ENCODE results near the gene IGFL4.

IGFL4 gene

GRCh38 chr19:46043519-46043918 is 2.7 kb upstream of the IGFL4 start:
- H4K20me1 ChIP-seq (ENCODE audit: insufficient read depth, low read length), result no peaks in the 10 kb centered on the region
- H3K4me1 ChIP-seq (ENCODE audit: insufficient read depth, low read length), result no peaks in the 10 kb centered on the region
- DNase-seq (no peak), ATAC-seq (ENCODE audit: insufficient read depth, low read depth) (no peak)
- H2AFZ ChIP-seq (ENCODE audit: low read depth, low read length), result no peak overlapping the region
- no peak for TF ChIP-seq EZH2 (IDR thresholded peaks at IDR 0.05; ENCODE audit: borderline replicate concordance, low read depth, low read length, severe bottlenecking)
- no peak for TF ChIP-seq CTCF (IDR thresholded peaks at IDR 0.05; ENCODE audit: borderline replicate concordance, extremely low read depth, low read length, poor library complexity, severe bottlenecking)
- peaks cover 12% of the 10 kb centered on the region for H3K27me3 ChIP-seq (ENCODE audit: insufficient read depth, low read length, poor library complexity)
- no peaks in the 10 kb centered on the region for H3K9me3 ChIP-seq (ENCODE audit: insufficient read depth, low read length, severe bottlenecking)
- no peaks in the 10 kb centered on the region for H3K36me3 ChIP-seq (ENCODE audit: insufficient read depth, low read length)
- no peak overlapping the region for H3K4me3 ChIP-seq (ENCODE audit: low read depth in 1 of 2, low read length in 2 of 2)
- no peaks in the 10 kb centered on the region for H3K79me2 ChIP-seq (ENCODE audit: insufficient read depth, low read length)
- no peak overlapping the region for H3K4me2 ChIP-seq (ENCODE audit: insufficient read depth, low read length)
- H3K9ac ChIP-seq (ENCODE audit: low read depth, low read length), result no peak overlapping the region
- H3K27ac ChIP-seq (ENCODE audit: low read length), result no peak overlapping the region

GRCh38 chr19:46042252-46042883 is 1.6 kb upstream of the IGFL4 start:
- no peak for DNase-seq
- H3K36me3 ChIP-seq (ENCODE audit: insufficient read depth, low read length), result no peaks in the 10 kb centered on the region
- no peak overlapping the region for H3K9ac ChIP-seq (ENCODE audit: low read depth, low read length)
- peaks cover 12% of the 10 kb centered on the region for H3K27me3 ChIP-seq (ENCODE audit: insufficient read depth, low read length, poor library complexity)
- ATAC-seq (ENCODE audit: insufficient read depth, low read depth), result no peak
- H3K4me3 ChIP-seq (ENCODE audit: low read depth in 1 of 2, low read length in 2 of 2), result no peak overlapping the region
- no peak overlapping the region for H2AFZ ChIP-seq (ENCODE audit: low read depth, low read length)
- no peaks in the 10 kb centered on the region for H3K79me2 ChIP-seq (ENCODE audit: insufficient read depth, low read length)
- H3K27ac ChIP-seq (ENCODE audit: low read length), result no peak overlapping the region
- no peaks in the 10 kb centered on the region for H3K4me1 ChIP-seq (ENCODE audit: insufficient read depth, low read length)
- H3K4me2 ChIP-seq (ENCODE audit: insufficient read depth, low read length), result no peak overlapping the region
- H3K9me3 ChIP-seq (ENCODE audit: insufficient read depth, low read length, severe bottlenecking), result no peaks in the 10 kb centered on the region
- TF ChIP-seq CTCF (IDR thresholded peaks at IDR 0.05; ENCODE audit: borderline replicate concordance, extremely low read depth, low read length, poor library complexity, severe bottlenecking), result no peak
- no peak for TF ChIP-seq EZH2 (IDR thresholded peaks at IDR 0.05; ENCODE audit: borderline replicate concordance, low read depth, low read length, severe bottlenecking)
- no peaks in the 10 kb centered on the region for H4K20me1 ChIP-seq (ENCODE audit: insufficient read depth, low read length)

GRCh38 chr19:46040125-46040524 is 677 bp downstream of the IGFL4 start:
- no peak overlapping the region for H2AFZ ChIP-seq (ENCODE audit: low read depth, low read length)
- no peak overlapping the region for H3K27ac ChIP-seq (ENCODE audit: low read length)
- H3K27me3 ChIP-seq (ENCODE audit: insufficient read depth, low read length, poor library complexity), result peaks cover 8% of the 10 kb centered on the region
- TF ChIP-seq EZH2 (IDR thresholded peaks at IDR 0.05; ENCODE audit: borderline replicate concordance, low read depth, low read length, severe bottlenecking), result no peak
- no peak for TF ChIP-seq CTCF (IDR thresholded peaks at IDR 0.05; ENCODE audit: borderline replicate concordance, extremely low read depth, low read length, poor library complexity, severe bottlenecking)
- no peaks in the 10 kb centered on the region for H4K20me1 ChIP-seq (ENCODE audit: insufficient read depth, low read length)
- no peaks in the 10 kb centered on the region for H3K36me3 ChIP-seq (ENCODE audit: insufficient read depth, low read length)
- H3K9me3 ChIP-seq (ENCODE audit: insufficient read depth, low read length, severe bottlenecking), result no peaks in the 10 kb centered on the region
- DNase-seq (no peak), ATAC-seq (ENCODE audit: insufficient read depth, low read depth) (no peak)
- no peak overlapping the region for H3K9ac ChIP-seq (ENCODE audit: low read depth, low read length)
- H3K4me2 ChIP-seq (ENCODE audit: insufficient read depth, low read length), result no peak overlapping the region
- H3K79me2 ChIP-seq (ENCODE audit: insufficient read depth, low read length), result no peaks in the 10 kb centered on the region
- no peak overlapping the region for H3K4me3 ChIP-seq (ENCODE audit: low read depth in 1 of 2, low read length in 2 of 2)
- H3K4me1 ChIP-seq (ENCODE audit: insufficient read depth, low read length), result no peaks in the 10 kb centered on the region

Data from DND-41 (cell line).